CD14-positive monocyte (primary cell): ENCODE data around the gene PPP3CA. TPM values are rescaled to one million over a fixed set of nuclear protein-coding genes. Genes with fewer than 3 reads are reported as not detected.
A peak's percentile ranks its signal among the peaks of the same experiment; 100 is the strongest.

Experiments used
- DNase-seq, 3 donors: peaks; one replicate each; pipeline ENCODE4 v3.0.0-alpha.2; 2011 to 2022
- H2AFZ ChIP-seq: 2 replicates; pipeline ENCODE4 v1.6.0; 2012; ENCODE audit warnings: mild to moderate bottlenecking, low read depth, low read length, inconsistent platforms; ENCODE audit not compliant: insufficient read depth, poor library complexity, severe bottlenecking
- H3K27ac ChIP-seq, 2 donors: 1 replicate in 1 of 2; 2 replicates in 1 of 2; pipeline ENCODE4 v1.5.1; 2012 to 2013; ENCODE audit warnings: low read length in 2 of 2, control low read depth in 1 of 2, inconsistent platforms in 1 of 2, low read depth in 1 of 2, mild to moderate bottlenecking in 1 of 2
- H3K27me3 ChIP-seq, 2 donors: one replicate each; pipeline versions ENCODE4 v1.6.0 to v1.6.1; 2011 to 2013; ENCODE audit warnings: low read length in 2 of 2; ENCODE audit not compliant: control insufficient read depth in 2 of 2, insufficient read depth in 2 of 2
- H3K36me3 ChIP-seq, 2 donors: replicated peaks in 1 of 2; 1 replicate in 1 of 2; 2 replicates in 1 of 2; pipeline versions ENCODE4 v1.5.1 to v1.6.1; 2012 to 2013; ENCODE audit warnings: low read length in 2 of 2, control low read depth in 1 of 2, inconsistent platforms in 1 of 2, mild to moderate bottlenecking in 1 of 2; ENCODE audit not compliant: insufficient read depth in 2 of 2, control insufficient read depth in 1 of 2
- H3K4me1 ChIP-seq, 2 donors: 1 replicate in 1 of 2; 2 replicates in 1 of 2; pipeline versions ENCODE4 v1.5.1 to v1.6.1; 2012 to 2013; ENCODE audit warnings: low read length in 2 of 2, control low read depth in 1 of 2, inconsistent platforms in 1 of 2, mild to moderate bottlenecking in 1 of 2, moderate library complexity in 1 of 2; ENCODE audit not compliant: insufficient read depth in 2 of 2, control insufficient read depth in 1 of 2
- H3K4me2 ChIP-seq: replicated peaks from 2 replicates; pipeline ENCODE3; 2012; ENCODE audit warnings: low read length, moderate library complexity, mild to moderate bottlenecking; ENCODE audit not compliant: poor library complexity, severe bottlenecking; ENCODE audit errors: extremely low read depth
- H3K4me3 ChIP-seq, 3 experiments: fragments of 200-600 bp in 1 of 3; sonication (generic) in 1 of 3; replicated peaks in 1 of 3; 1 replicate in 2 of 3; 2 replicates in 1 of 3; pipeline ENCODE4 v1.5.1; 2011 to 2013; ENCODE audit warnings: low read length in 3 of 3, mild to moderate bottlenecking in 3 of 3, control low read depth in 2 of 3, low read depth in 2 of 3, inconsistent platforms in 1 of 3, moderate library complexity in 1 of 3
- H3K79me2 ChIP-seq: 2 replicates; pipeline ENCODE4 v1.6.0; 2012; ENCODE audit warnings: mild to moderate bottlenecking, control low read depth, inconsistent platforms, low read length, moderate library complexity; ENCODE audit not compliant: insufficient read depth
- H3K9ac ChIP-seq: 2 replicates; pipeline ENCODE4 v1.6.0; 2017; ENCODE audit warnings: low read length, mild to moderate bottlenecking; ENCODE audit not compliant: insufficient read depth, poor library complexity, severe bottlenecking
- H3K9me3 ChIP-seq, 2 donors: replicated peaks in 1 of 2; 1 replicate in 1 of 2; 2 replicates in 1 of 2; pipeline versions ENCODE4 v1.5.1 to v1.6.1; 2012 to 2013; ENCODE audit warnings: low read length in 2 of 2, control low read depth in 1 of 2; ENCODE audit not compliant: control insufficient read depth in 1 of 2, insufficient read depth in 1 of 2
- H4K20me1 ChIP-seq: 2 replicates; pipeline ENCODE4 v1.6.0; 2012; ENCODE audit warnings: mild to moderate bottlenecking, low read length, control low read depth, moderate library complexity; ENCODE audit not compliant: insufficient read depth
- H3K27ac Mint-ChIP-seq, 7 donors: one replicate each; pipeline ENCODE4 v1.8.0; 2020; ENCODE audit warnings: mild to moderate bottlenecking in 7 of 7, mixed read lengths in 7 of 7, moderate library complexity in 6 of 7, inconsistent platforms in 2 of 7
- H3K27me3 Mint-ChIP-seq, 3 donors: one replicate each; pipeline ENCODE4 v1.8.0; 2021 to 2022; ENCODE audit warnings: low read depth in 3 of 3, mild to moderate bottlenecking in 3 of 3, mixed read lengths in 3 of 3, moderate library complexity in 3 of 3, inconsistent platforms in 1 of 3
- H3K36me3 Mint-ChIP-seq, 2 donors: one replicate each; pipeline ENCODE4 v1.8.0; 2020; ENCODE audit warnings: mixed read lengths in 2 of 2, inconsistent platforms in 1 of 2, mild to moderate bottlenecking in 1 of 2
- H3K4me1 Mint-ChIP-seq: one replicate; pipeline ENCODE4 v1.8.0; 2020; ENCODE audit warnings: mild to moderate bottlenecking, mixed read lengths
- H3K4me3 Mint-ChIP-seq, 2 donors: one replicate each; pipeline ENCODE4 v1.8.0; 2020; ENCODE audit warnings: mild to moderate bottlenecking in 2 of 2, mixed read lengths in 2 of 2, moderate library complexity in 1 of 2
- H3K9me3 Mint-ChIP-seq, 7 donors: one replicate each; pipeline ENCODE4 v1.8.0; 2020 to 2022; ENCODE audit warnings: mixed read lengths in 7 of 7, mild to moderate bottlenecking in 6 of 7, moderate library complexity in 6 of 7, inconsistent platforms in 2 of 7
- WGBS: methylation state at CpG from one replicate; pipeline ENCODE4 v1.1.5; 2013; ENCODE audit warnings: missing lambda C conversion rate; ENCODE audit not compliant: insufficient coverage; 5-methylcytosine and 5-hydroxymethylcytosine counted together
- intact Hi-C, 2 donors: fragments of 100-400 bp; cut with micrococcal nuclease; formaldehyde crosslinking; loops; one replicate each; pipeline versions ENCODE4 v1.15.0 to v1.15.1; 2023
- polyA plus RNA-seq, 3 donors: library from polyadenylated mRNA; depleted of rRNA in 1 of 3; unstranded in 2 of 3; stranded (reverse) in 1 of 3; fragments of 300-500 nt in 2 of 3; fragments of >200 nt in 1 of 3; fragmentation: Illumina TruSeq in 2 of 3; gene quantifications; 1 replicate in 2 of 3; 2 replicates in 1 of 3; pipeline ENCODE4 v1.2.3, GENCODE V29; 2012 to 2021
- TF ChIP-seq, protein P1 (sequence below): fragments of 200-600 bp; IDR thresholded peaks from one replicate; pipeline ENCODE4 v1.8.0; 2022; ENCODE audit warnings: antibody characterized with exemption, mild to moderate bottlenecking

Gene PPP3CA
- polyA plus RNA-seq, 3 donors, result 5.1 to 9.7 (median 8.9) TPM

- no peak overlapping the region for H3K27ac ChIP-seq
- intact Hi-C loops, result no loop called here
- H3K27me3 ChIP-seq, result no peaks in the 10 kb centered on the region
- TF ChIP-seq, protein P1, sequence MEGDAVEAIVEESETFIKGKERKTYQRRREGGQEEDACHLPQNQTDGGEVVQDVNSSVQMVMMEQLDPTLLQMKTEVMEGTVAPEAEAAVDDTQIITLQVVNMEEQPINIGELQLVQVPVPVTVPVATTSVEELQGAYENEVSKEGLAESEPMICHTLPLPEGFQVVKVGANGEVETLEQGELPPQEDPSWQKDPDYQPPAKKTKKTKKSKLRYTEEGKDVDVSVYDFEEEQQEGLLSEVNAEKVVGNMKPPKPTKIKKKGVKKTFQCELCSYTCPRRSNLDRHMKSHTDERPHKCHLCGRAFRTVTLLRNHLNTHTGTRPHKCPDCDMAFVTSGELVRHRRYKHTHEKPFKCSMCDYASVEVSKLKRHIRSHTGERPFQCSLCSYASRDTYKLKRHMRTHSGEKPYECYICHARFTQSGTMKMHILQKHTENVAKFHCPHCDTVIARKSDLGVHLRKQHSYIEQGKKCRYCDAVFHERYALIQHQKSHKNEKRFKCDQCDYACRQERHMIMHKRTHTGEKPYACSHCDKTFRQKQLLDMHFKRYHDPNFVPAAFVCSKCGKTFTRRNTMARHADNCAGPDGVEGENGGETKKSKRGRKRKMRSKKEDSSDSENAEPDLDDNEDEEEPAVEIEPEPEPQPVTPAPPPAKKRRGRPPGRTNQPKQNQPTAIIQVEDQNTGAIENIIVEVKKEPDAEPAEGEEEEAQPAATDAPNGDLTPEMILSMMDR, result no peak
- H3K9me3 Mint-ChIP-seq, result no peaks in the 10 kb centered on the region
- H3K4me3 Mint-ChIP-seq, result no peak overlapping the region
- no peaks in the 10 kb centered on the region for H3K9me3 ChIP-seq
- WGBS, result no CpG with 5 or more reads among the region's 2 CpGs
- no peak overlapping the region for H3K9ac ChIP-seq
- H3K4me1 Mint-ChIP-seq, result peaks cover 48% of the 10 kb centered on the region
- peaks cover 0 to 1% (median 0%) of the 10 kb centered on the region in 3 donors for H3K27me3 Mint-ChIP-seq
- no peak overlapping the region for H3K4me2 ChIP-seq
- no peaks in the 10 kb centered on the region for H3K79me2 ChIP-seq
- peaks cover 24 to 30% of the 10 kb centered on the region in 2 donors for H3K36me3 Mint-ChIP-seq
- no peak for DNase-seq
- no peaks in the 10 kb centered on the region for H4K20me1 ChIP-seq
- H3K4me3 ChIP-seq, result no peak overlapping the region
- H3K36me3 ChIP-seq, result peaks cover 0 to 12% of the 10 kb centered on the region in 2 donors
- peaks cover 11 to 34% of the 10 kb centered on the region in 2 donors for H3K4me1 ChIP-seq
- peak overlapping the region in 1 of 7 donors; percentile 37 for H3K27ac Mint-ChIP-seq
- no peak overlapping the region for H2AFZ ChIP-seq
Measured at GRCh38 chr4:101074326-101074725, 273.0 kb downstream of the PPP3CA start.

- no peak overlapping the region for H2AFZ ChIP-seq
- Mint-ChIP-seq H3K4me3 (no peak overlapping the region), H3K9me3 (no peaks in the 10 kb centered on the region), H3K27me3 (peaks cover 0 to 1% (median 0%) of the 10 kb centered on the region in 3 donors), H3K27ac (peak overlapping the region in 1 of 7 donors; percentile 23), H3K36me3 (peaks cover 24 to 29% of the 10 kb centered on the region in 2 donors), H3K4me1 (peaks cover 22% of the 10 kb centered on the region)
- H3K4me3 ChIP-seq, result no peak overlapping the region
- peaks cover 7 to 15% of the 10 kb centered on the region in 2 donors for H3K4me1 ChIP-seq
- H3K79me2 ChIP-seq, result no peaks in the 10 kb centered on the region
- WGBS, result no CpG with 5 or more reads among the region's 1 CpG
- H3K9ac ChIP-seq, result no peak overlapping the region
- TF ChIP-seq, protein P1, result no peak
- H3K4me2 ChIP-seq, result no peak overlapping the region
- intact Hi-C loops, result no loop called here
- no peaks in the 10 kb centered on the region for H3K27me3 ChIP-seq
- H4K20me1 ChIP-seq, result no peaks in the 10 kb centered on the region
- H3K9me3 ChIP-seq, result no peaks in the 10 kb centered on the region
- no peak for DNase-seq
- peaks cover 0 to 9% of the 10 kb centered on the region in 2 donors for H3K36me3 ChIP-seq
- no peak overlapping the region for H3K27ac ChIP-seq
Measured at GRCh38 chr4:101071241-101071640, 276.1 kb downstream of the PPP3CA start.
